HG03103 (cell line): ENCODE results near the gene CAPZA1.
A peak's percentile ranks its signal among the peaks of the same experiment; 100 is the strongest.
"Not testable (repeated sequence)": the region's sequence is repeated elsewhere in the genome, so short reads cannot be mapped to it uniquely, and the experiment has no call there.

Source experiments
- ATAC-seq: cut with Tn5 transposase; IDR thresholded peaks from one replicate; pipeline ENCODE4 v1.9.1; 2021; ENCODE audit warnings: low read depth; ENCODE audit not compliant: unreplicated experiment

CAPZA1 gene

DNA sequence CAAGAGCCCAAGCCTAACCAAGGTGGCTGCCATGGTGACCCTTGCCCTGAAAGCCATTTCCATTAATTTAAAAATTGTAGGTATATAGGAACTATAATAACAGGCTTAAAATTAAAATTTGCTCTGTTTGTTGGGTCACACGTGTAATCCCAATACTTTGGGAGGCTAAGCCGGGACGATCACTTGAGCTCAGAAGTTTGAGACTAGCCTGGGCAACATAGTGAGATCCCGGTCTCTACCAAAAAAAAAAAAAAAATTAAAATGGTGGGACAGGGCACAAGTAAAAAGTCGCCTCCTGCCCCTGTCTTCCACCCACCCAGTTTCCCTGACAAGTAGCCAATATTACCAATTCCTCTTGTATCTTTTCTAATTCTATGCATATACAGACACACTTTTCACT lies 6.6 kb downstream of the CAPZA1 start:
- ATAC-seq, result no peak

DNA sequence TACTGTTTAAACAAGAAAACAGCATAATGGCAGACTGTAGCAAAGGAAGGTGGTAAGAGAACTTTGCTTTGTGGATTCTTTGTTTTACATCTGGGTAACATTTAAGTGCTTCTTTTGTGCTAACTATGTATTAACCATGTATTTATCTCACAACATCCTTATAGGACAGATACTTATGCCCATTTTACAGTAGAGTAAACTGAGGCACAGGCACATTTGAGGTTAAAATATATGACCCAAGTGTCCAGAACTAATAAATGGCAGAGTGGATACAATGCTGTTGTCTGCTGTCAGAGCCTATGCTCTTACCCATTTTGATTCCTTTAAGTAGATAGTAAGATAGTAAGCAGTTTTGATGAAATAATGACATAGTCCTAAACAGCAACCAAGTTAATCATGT lies 7.3 kb downstream of the CAPZA1 start:
- ATAC-seq, result no peak

DNA sequence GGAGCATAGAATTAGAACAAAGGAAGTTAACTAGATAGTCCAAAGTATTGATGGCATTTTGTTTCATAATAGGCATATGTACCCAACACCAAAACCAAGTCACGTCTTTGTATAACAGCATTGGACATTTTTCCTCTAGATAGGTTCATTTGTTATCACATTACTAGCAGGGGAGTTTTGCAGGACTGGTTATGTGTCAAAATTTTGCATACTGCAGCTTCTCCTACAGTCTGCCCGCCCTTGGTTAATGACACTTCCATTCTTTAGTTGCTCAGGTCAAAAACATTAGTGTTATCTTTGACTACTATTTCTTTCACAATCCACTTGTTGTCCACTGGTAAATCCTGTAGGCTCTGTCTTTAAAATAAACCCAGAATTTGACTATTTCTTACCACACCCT lies 8.9 kb downstream of the CAPZA1 start:
- ATAC-seq, result no peak

DNA sequence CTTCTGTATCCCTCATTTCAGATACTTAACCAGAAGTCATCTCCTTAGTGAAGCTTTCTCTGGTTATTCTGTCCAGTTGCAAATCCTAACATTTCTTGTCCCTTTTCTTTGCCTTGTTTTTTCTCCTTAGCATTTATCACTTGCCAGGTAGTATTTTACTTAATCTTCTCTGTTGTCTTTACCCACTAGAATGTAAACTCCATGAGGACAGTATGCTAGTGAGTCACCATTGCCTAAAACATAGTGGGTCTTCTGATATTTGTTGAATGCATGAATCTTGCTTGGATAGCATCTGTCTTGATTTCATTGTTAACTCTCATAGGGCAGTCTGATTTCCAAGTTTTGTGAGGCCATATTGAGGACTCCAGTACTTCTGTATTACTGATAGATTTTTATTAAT lies 9.6 kb downstream of the CAPZA1 start:
- ATAC-seq, result no peak

DNA sequence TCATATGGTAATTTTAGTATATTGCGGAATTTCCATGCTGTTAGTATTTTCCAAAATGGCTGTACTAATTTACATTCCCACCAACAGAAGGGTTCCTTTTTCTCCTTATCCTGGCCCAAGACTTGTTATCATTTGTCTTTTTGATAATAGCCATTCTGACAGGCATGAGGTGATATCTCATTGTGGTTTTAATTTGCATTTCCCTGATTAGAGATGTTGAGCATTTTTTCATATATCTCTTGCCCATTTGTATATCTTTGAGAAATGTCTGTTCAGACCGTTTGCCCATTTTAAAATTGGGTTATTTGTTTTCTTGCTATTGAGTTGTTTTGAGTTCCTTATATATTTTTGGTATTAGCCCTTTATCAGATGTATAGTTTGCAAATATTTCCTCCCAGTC lies 14.0 kb downstream of the CAPZA1 start:
- no peak for ATAC-seq

DNA sequence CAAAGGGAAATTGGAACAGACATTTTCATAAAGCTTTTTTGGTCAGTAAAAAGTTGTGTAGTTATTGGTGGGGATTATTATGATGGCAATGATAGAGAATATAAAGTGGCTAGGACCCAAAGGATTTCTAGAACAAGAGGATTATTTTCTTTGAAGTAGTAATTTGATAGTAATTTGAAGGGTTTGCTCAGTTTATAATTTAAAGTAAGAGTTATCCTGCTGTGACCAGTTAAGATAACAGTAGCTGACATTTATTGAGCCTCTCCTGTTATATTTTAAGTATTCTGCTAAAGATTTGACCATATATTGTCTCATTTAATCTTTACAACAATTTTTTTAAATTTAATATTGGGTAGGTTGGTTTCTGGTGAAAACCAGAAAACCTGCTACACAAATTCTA lies 14.7 kb downstream of the CAPZA1 start:
- ATAC-seq, result no peak

DNA sequence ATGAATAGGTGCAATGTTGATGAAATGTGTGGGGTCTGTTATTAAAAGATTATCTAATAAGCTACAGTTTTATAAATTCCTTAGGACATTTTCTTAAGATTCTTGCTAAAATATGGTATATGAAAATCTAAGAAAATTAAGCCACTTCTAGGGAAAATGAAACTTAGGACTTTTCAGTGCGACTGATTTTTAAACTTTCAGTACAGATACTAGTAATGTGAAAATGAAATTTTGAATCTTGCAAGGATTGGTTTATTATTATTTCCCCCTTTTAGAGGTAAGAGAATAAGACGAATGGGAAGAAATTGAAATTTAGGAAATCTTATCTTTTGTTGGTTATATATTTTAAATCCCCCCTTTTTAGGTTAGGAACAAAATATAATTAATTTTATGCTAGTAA lies 16.4 kb downstream of the CAPZA1 start:
- no peak for ATAC-seq

DNA sequence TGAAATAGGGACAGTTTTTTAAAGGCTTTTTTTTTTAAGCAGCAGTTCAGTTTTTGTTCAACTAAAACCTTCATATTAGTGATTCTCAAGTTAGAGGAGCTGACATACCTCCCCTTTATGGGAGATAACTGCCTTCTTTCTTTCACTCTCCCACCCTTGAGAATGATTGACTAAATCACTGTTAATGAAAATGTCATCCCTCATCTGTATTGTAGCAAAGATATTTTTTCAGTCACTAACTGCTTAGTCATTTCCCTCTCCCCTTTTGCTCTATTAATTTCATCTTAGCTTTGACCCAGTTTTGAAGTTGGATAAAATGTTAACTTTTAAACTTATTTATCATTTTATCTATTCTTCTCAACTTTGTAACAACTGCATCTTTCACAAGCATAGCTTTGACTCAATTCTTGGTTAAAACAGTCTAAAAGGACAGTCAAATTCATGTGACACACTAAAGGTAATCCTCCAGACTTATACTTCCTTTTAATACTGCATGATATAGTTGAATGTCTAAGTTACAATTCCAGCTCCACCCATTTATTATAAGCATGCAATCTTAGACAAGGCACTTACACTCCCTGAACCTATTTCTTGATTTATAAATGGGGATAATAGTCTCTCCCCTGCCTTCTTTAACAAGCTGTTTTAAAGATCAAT lies 17.1 kb downstream of the CAPZA1 start:
- ATAC-seq, result no peak

DNA sequence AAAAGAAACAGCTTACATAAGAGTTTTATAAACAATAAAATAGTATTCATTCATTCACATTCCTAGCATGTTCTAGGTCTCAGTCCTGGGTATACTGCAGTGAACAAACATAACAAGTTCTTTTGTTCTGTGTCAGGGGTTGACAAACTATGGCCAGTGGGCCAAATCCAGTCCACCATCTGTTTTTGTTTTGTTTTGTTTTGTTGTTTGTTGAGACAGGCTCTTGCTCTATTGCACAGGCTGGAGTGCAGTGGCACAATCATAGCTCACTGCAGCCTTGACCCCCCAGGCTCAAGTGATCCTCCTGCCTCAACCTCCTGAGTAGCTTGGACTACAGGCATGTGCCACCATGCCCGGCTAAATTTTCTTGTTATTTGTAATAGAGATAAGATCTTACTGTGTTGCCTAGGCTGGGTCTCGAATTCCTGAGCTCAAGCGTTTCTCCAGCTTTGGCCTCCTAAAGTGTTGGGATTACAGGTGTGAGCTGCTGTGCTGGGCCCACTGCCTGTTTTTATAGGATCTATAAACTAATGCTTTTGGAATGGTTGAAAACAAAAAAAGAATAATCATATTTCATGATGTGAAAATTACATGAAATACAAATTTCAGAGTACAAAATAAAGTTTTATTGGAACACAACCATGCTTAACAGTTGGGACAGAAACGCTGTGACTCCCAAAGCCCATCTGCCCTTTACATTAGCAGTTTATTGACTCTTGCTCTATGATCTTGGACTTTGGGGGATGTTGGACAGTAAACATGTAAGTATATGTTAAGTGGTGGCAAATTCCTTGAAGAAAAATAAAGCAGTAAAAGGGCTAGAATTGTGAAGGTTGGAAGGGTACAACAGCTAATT lies 17.9 kb downstream of the CAPZA1 start:
- ATAC-seq, result no peak

DNA sequence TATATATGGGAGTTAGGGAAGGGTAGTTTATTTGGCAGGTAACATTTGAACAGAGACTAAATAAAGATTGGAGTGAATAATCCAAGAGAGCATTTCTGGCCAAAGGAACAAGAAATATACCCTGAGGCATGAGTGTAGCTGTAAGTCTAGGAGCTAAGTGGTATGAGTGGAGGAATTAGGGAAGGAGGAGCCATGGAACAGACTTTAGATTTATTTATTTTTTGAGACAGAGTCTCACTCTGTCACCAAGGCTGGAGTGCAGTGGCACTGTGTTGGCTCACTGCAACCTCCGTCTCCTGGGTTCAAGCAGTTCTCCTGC lies 18.4 kb downstream of the CAPZA1 start:
- no peak for ATAC-seq

DNA sequence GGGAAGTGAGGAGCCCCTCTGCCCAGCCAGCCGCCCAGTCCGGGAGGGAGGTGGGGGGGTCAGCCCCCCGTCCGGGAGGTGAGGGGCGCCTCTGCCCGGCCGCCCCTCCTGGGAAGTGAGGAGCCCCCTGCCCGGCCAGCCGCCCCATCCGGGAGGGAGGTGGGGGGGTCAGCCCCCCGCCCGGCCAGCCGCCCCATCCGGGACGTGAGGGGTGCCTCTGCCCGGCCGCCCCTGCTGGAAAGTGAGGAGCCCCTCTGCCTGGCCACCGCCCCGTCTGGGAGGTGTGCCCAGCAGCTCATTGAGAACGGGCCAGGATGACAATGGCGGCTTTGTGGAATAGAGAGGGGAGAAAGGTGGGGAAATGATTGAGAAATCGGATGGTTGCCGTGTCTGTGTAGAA lies 20.8 kb downstream of the CAPZA1 start:
- not testable (repeated sequence) for ATAC-seq

DNA sequence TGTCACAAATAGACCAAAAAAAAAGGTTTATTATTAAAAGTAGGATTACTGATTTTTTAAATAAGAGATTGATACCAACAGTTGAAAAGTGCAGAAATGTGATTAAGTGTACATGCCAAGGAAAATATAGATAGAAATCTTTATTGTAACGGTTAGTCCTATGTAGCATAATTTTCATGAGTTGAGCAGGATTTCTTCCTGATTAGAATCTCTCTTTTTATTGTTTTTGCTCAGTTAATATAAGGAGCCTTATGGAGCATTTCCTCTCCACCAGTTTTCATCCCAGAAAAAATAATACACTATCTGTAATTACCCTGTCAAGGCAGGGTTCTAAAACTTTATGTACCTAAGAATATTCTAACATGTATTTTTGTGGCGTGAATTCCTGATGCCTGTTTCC lies 23.4 kb downstream of the CAPZA1 start:
- no peak for ATAC-seq

DNA sequence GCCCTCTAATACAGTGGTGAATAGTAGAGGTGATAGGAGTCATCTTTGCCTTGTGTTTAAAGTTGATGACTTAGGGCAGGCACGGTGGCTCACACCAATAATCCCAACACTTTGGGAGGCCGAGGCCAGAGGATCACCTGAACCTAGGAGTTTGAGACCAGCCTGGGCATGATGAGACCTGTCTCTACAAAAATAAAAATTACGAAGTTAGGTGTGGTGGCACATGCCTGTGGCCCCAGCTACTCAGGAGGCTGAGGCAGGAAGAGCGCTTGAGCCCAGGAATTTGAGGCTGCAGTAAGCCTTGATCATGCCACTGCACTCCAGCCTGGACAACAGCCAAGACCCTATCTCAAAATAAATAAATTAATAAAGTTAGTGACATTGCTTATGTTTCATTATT lies 26.6 kb downstream of the CAPZA1 start:
- no peak for ATAC-seq

DNA sequence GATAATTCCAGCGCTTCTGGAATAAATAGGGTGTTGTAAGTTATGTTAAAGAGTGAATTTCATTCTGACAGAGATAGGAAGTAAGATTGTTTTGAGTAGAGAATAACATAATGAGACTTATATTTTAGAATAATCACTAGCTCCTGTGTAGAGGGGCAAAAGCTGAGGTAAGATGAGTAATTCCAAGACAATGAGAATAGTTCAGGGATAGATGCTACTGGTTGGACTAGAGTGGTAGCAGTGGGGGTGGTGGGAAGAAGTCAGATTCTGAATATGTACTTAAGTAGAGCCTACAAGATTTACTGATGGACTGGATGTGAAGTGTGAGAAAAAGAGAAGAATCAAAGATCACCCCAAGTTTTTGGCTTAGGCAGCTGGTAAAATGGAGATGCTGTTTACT lies 31.6 kb downstream of the CAPZA1 start:
- ATAC-seq, result no peak

DNA sequence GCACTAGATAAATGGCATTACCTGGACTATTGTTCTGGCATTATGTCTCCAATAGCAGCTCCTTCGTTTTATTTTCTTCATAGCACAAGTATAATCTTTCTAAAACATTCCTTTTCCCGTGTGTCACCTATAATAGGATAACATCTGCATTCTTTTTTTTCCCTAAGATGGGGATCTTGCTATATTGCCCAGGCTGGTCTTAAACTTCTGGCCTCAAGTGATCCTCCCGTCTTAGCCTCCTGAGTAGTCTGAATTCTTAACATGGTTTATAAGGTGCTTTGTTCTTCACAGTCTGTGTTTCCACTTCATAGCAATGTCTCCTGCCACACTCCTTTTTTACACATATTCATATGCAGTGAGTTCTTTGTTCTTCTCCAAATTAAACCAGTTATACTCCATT lies 46.2 kb downstream of the CAPZA1 start:
- ATAC-seq, result no peak

DNA sequence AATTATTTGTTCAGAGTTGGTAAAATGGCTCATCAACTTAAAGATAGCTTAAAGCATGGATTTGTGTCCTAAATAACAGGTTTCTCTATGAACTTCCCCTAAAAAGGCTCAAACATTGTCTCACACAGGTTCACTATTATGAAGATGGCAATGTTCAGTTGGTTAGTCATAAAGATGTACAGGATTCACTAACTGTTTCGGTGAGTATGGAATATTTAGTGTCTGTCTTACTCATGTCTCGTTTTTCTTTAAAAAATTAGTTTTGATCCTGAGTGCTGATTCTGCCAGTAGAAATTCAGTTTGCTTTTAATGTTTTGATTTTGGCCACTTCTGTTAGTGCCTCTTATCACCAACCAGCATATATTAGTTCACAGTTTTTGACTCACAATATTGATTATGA lies 47.3 kb downstream of the CAPZA1 start:
- no peak for ATAC-seq

DNA sequence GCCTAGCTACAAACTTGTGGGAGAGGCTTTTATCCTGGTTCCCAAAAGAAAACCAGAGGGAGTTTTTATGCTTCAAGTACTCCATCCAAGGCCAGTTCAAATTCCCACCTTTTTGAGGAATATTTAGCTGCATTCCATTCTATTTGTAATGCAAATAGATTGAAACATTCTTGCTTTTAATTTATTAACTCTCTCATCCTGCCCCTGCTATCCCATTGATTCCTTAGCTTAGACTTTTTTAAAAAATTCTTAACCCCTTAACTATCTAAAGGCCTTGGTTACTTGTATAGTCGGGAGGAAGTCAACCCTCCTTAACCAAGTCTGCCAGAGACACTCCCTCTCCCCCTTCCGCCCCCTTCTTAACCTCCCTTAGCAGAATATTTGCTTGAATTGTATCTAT lies 52.4 kb downstream of the CAPZA1 start:
- no peak for ATAC-seq

DNA sequence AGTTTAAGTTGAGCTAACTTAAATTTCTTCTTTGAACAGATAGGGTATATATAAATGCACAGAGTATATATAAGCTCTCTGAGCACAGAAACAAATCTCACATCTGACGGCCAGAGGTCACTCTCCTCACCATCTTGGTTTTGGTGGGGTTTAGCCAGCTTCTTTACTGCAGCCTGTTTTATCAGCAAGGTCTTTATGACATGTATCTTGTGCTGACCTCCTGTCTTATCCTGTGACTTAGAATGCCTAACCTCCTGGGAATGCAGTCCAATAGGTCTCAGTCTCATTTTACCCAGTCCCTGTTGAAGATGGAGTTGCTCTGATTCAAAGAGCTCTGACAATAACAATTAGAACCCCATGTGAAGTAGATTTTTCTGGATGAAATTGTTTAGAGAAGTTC lies 53.2 kb downstream of the CAPZA1 start:
- ATAC-seq, result no peak

DNA sequence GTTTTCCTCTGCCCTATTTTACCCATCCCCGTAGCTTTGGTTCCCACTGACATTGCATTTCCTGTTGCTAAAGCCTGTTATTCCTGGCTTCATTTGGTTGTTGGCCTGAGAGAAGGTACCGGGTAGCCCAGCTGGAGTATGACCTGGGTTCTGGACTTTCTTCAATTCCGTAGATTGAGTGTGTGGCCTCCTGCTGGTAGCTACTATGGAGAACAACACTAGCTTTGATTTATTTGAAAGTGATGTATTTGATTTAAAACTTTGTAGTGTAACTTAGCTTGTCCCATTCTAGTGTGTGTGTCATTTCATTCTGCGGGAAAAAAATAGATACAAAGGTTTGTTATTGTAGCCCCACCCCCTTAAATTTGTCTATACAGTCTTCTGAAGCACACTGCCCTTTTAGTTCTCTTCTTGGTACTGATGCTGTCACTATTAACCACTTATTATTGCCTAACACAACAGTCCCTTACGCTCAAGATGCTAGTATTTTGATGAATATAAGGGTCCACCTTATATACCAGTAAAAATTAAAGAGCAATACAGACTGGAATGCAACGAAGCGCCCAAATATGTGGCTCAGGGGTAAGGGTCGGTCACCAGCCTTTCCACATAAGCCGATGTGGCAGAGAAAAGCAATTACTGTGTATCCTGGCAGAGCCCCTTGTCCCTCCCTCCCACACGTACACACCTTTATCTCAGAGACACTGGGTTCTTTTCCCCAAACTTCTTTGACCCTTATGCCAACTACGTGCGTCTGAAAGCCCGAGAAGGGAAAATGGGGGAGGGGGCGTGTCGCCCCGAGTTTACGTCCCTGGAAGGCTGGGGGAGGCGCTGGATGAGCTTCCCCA lies 54.2 kb downstream of the CAPZA1 start:
- ATAC-seq, result no peak

DNA sequence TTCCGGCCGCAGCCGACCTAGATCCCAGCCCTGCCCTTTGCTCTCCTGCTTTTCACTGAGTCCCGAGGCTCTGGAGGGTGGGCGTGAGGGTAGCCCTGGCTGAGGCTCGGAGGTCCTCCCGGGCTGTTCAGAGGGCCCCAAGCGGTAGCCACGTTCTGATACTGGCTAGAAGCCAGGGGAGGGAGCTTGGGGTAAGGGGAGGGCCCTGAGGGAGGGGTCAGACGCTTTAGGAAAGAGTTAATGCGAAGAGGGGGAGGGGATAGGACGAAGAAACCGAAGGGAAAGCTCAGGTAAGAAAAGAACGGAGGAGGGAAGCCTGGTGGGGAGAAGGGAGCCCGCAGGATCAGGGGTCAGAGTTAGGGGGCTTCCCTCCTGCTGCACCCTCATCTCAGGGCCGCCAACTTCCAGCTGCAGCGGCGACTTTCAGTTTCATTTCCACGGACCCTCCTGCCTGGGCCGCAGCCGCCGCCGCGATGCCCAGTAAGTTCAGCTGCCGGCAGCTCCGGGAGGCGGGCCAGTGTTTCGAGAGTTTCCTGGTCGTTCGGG lies 54.9 kb downstream of the CAPZA1 start, which contains the start of gene MOV10:
Gene MOV10 (plus strand): TSS at position 220 of the 546 bp plus-strand sequence. CDS start 254 bp downstream, at position 474.
- peak; percentile 52 for ATAC-seq
